GM12874 (cell line): ENCODE results near the gene EXTL2.

ENCODE experiments used
- CTCF ChIP-seq: IDR thresholded peaks from 2 replicates; pipeline ENCODE4 v1.5.1; 2011; ENCODE audit warnings: low read depth, mild to moderate bottlenecking, control low read depth, low read length, moderate library complexity; ENCODE audit not compliant: insufficient read depth

The EXTL2 gene

DNA sequence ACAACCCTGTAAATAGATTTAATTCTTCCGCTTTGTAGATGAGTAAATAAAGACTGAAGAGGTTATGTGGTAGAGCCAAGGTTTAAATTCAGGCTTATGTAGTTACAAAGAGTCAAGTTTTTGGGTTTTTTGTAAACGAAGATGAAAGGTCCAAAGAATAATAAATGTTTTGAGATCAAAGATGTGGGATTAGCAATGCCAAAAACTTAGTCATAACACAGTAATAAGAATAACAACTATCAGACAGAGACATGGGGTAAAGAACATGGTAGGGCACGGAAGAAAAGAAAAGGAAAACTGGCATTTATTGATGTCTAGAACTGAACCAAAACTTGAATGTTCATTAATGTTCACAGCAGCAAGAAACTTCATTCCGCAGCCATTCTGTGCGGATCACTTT lies 42.9 kb downstream of the EXTL2 start:
- no peak for TF ChIP-seq CTCF

DNA sequence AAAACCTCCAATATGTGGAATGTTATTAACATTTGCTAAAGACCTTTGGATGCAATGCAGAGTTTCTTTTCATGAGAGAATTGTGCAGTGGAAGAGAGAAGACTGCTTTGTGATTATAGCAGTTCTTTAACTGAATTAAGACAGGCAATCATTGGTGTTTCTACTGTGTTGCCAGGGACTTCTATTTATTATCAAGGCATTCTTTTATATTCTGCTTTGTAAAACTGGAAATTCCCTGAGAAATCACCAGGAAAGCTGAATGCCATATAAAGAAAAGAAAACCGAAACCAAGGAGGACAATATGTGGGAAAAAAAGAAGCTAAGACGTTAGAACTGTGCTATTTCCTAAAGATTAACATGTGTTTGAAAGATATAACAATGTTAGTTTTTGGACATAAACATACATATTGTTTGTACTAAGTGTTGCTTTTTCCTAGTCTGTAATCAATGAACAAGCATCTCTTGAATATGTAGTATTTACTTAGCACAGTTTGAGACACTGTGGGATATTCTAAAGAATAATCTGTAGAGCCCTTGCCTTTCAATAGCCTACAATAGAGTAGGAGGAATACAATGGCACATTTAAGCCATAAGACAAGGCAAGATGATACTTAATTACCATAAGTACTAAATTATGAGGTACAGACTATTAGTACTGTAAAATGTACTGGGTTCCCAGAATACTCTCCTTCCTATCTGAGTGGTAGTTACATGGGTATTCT lies 47.1 kb downstream of the EXTL2 start:
- TF ChIP-seq CTCF = no peak

GRCh38 chr1:100835866-100836842 lies 58.5 kb downstream of the EXTL2 start:
- TF ChIP-seq CTCF = no peak

GRCh38 chr1:100834777-100835660 lies 59.6 kb downstream of the EXTL2 start:
- TF ChIP-seq CTCF = peak; percentile 52

DNA sequence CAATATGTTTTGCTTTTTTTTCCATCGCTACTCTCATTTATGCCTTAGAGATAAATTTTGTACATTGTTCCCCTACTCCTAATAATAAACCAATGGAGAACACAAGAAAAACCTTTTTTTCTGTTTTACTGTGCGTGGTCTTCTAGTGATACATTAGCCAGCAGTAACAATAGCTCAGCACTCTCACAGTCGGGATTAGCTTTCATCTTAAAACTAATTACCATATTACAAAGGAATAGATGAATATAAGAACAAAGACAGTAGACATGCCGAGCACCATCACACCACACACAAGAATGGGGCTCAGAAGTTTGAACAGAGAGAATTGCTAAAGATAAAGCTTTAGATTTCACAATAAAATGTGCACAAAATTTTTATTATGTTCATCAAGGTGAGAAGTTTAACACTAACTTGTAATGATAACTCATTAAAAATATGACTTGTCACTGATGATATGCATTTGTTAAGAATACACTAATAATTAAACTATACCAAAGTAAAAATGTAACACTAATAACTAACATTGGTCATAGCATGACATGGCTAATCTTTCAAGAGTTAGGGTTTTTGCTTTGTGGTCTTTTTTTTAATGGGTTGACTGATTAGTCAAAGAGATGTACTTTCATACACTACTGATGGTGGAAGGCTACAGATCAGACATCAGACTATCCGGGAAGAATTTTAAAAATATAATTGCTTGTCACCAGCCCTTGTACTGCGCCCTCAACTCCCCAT lies 61.8 kb downstream of the EXTL2 start:
- no peak for TF ChIP-seq CTCF
